ENCODE data around the gene C18orf63. TPM values are rescaled to one million over a fixed set of nuclear protein-coding genes. Genes with fewer than 3 reads are reported as not detected.

Gene C18orf63
- polyA plus RNA-seq, 1 donor (not counting 4 experiments of a cell fraction or from before 2014, with no cell fraction given): not detected

- Histone ChIP-seq H2AFZ (ENCODE audit: control insufficient read depth, low read length) (no peak overlapping the region), H3K27ac (ENCODE audit: control insufficient read depth, insufficient read depth, low read length) (no peak overlapping the region), H4K20me1 (ENCODE audit: control insufficient read depth, extremely low read depth, insufficient read depth, low read length) (no peaks in the 10 kb centered on the region), H3K4me1 (ENCODE audit: control insufficient read depth, extremely low read depth, insufficient read depth, low read length) (no peaks in the 10 kb centered on the region), H3K4me2 (ENCODE audit: control insufficient read depth, extremely low read depth, insufficient read depth, low read depth, low read length) (no peak overlapping the region), H3K79me2 (ENCODE audit: control insufficient read depth, insufficient read depth, low read length) (no peaks in the 10 kb centered on the region), H3K9me1 (ENCODE audit: control insufficient read depth, extremely low read depth, insufficient read depth, low read length) (no peaks in the 10 kb centered on the region), H3K4me3 (ENCODE audit: control insufficient read depth in 2 of 3, extremely low read depth in 1 of 3, insufficient read depth in 2 of 3, low read depth in 1 of 3, low read length in 3 of 3) (no peak overlapping the region), H3K9me3 (ENCODE audit: control insufficient read depth, low read depth, low read length) (no peaks in the 10 kb centered on the region), H3K36me3 (ENCODE audit: control insufficient read depth in 2 of 2, extremely low read depth in 1 of 2, insufficient read depth in 2 of 2, low read length in 2 of 2) (no peaks in the 10 kb centered on the region), H3K27me3 (ENCODE audit: control insufficient read depth, extremely low read depth, insufficient read depth, low read length) (no peaks in the 10 kb centered on the region), H3K9ac (ENCODE audit: control insufficient read depth, extremely low read depth, insufficient read depth, low read length) (no peak overlapping the region)
- dilution Hi-C loops (cut with MboI; ENCODE audit: extremely low pct_ligation_motif_present, low sequenced_read_pairs): no loop called here
- TF ChIP-seq CTCF (optimal IDR thresholded peaks at IDR 0.05 in 1 of 3, IDR thresholded peaks at IDR 0.05 in 1 of 3, conservative IDR thresholded peaks at IDR 0.05 in 1 of 3; ENCODE audit: extremely low read depth in 1 of 3, insufficient read depth in 2 of 3, low read length in 3 of 3) (peak; percentile 29 to 71 (median 67)), EZH2 (IDR thresholded peaks at IDR 0.05; ENCODE audit: low read length) (no peak)
- FAIRE-seq: peak; percentile 82
- DNase-seq (ENCODE audit: low read depth, low spot score): no peak
These were observed 15.8 kb downstream of the C18orf63 start for GRCh38 chr18:74331404-74331803.

GRCh38 chr18:74333091-74333490 is 17.5 kb downstream of the C18orf63 start:
- DNase-seq (ENCODE audit: low read depth, low spot score) (no peak), FAIRE-seq (no peak)
- H3K36me3 ChIP-seq (ENCODE audit: control insufficient read depth in 2 of 2, extremely low read depth in 1 of 2, insufficient read depth in 2 of 2, low read length in 2 of 2): no peaks in the 10 kb centered on the region
- H3K9ac ChIP-seq (ENCODE audit: control insufficient read depth, extremely low read depth, insufficient read depth, low read length): no peak overlapping the region
- H3K79me2 ChIP-seq (ENCODE audit: control insufficient read depth, insufficient read depth, low read length): no peaks in the 10 kb centered on the region
- no peak overlapping the region for H3K4me3 ChIP-seq (ENCODE audit: control insufficient read depth in 2 of 3, extremely low read depth in 1 of 3, insufficient read depth in 2 of 3, low read depth in 1 of 3, low read length in 3 of 3)
- no peak overlapping the region for H3K4me2 ChIP-seq (ENCODE audit: control insufficient read depth, extremely low read depth, insufficient read depth, low read depth, low read length)
- no peaks in the 10 kb centered on the region for H3K9me3 ChIP-seq (ENCODE audit: control insufficient read depth, low read depth, low read length)
- TF ChIP-seq EZH2 (IDR thresholded peaks at IDR 0.05; ENCODE audit: low read length): no peak
- no peak for TF ChIP-seq CTCF (optimal IDR thresholded peaks at IDR 0.05 in 1 of 3, IDR thresholded peaks at IDR 0.05 in 1 of 3, conservative IDR thresholded peaks at IDR 0.05 in 1 of 3; ENCODE audit: extremely low read depth in 1 of 3, insufficient read depth in 2 of 3, low read length in 3 of 3)
- no peaks in the 10 kb centered on the region for H4K20me1 ChIP-seq (ENCODE audit: control insufficient read depth, extremely low read depth, insufficient read depth, low read length)
- H3K9me1 ChIP-seq (ENCODE audit: control insufficient read depth, extremely low read depth, insufficient read depth, low read length): no peaks in the 10 kb centered on the region
- no peaks in the 10 kb centered on the region for H3K27me3 ChIP-seq (ENCODE audit: control insufficient read depth, extremely low read depth, insufficient read depth, low read length)
- H3K4me1 ChIP-seq (ENCODE audit: control insufficient read depth, extremely low read depth, insufficient read depth, low read length): no peaks in the 10 kb centered on the region
- H3K27ac ChIP-seq (ENCODE audit: control insufficient read depth, insufficient read depth, low read length): no peak overlapping the region
- H2AFZ ChIP-seq (ENCODE audit: control insufficient read depth, low read length): no peak overlapping the region
- dilution Hi-C loops (cut with MboI; ENCODE audit: extremely low pct_ligation_motif_present, low sequenced_read_pairs): no loop called here

Measured in keratinocyte (primary cell).